ENCODE data around the gene CPE. TPM values are rescaled to one million over a fixed set of nuclear protein-coding genes. Genes with fewer than 3 reads are reported as not detected.

The CPE gene
- total RNA-seq, 1 experiment from 2014 or later, result 29.3 TPM

GRCh38 chr4:165507381-165507780, 128.6 kb downstream of the CPE start:
- Histone ChIP-seq H4K20me1 (ENCODE audit: insufficient read depth) (no peaks in the 10 kb centered on the region), H3K9me2 (ENCODE audit: insufficient read depth) (no peaks in the 10 kb centered on the region), H3K27me3 (ENCODE audit: insufficient read depth, low read length) (no peaks in the 10 kb centered on the region), H3K9me3 (ENCODE audit: control insufficient read depth in 1 of 2, insufficient read depth in 1 of 2, low read depth in 1 of 2, low read length in 2 of 2) (no peaks in the 10 kb centered on the region), H3K79me2 (ENCODE audit: insufficient read depth, low read length) (no peaks in the 10 kb centered on the region), H3K4me2 (ENCODE audit: low read length) (no peak overlapping the region), H3K4me3 (replicated peaks in 1 of 2; ENCODE audit: low read depth in 1 of 2, low read length in 2 of 2) (no peak overlapping the region), H3K27ac (ENCODE audit: low read depth, low read length) (no peak overlapping the region), H2AFZ (ENCODE audit: low read depth, low read length, poor library complexity, severe bottlenecking) (no peak overlapping the region), H3K36me3 (ENCODE audit: control insufficient read depth in 1 of 2, insufficient read depth in 2 of 2, low read length in 2 of 2) (no peaks in the 10 kb centered on the region), H3K4me1 (ENCODE audit: control insufficient read depth in 1 of 2, insufficient read depth in 2 of 2, low read length in 2 of 2) (peaks cover 9 to 11% of the 10 kb centered on the region in 2 experiments; a peak in 3 of 4 replicates), H3K9ac (ENCODE audit: low read length) (no peak overlapping the region)
- DNase-seq (ENCODE audit: low read depth, low spot score), result no peak
- TF ChIP-seq SRF (IDR thresholded peaks at IDR 0.05; ENCODE audit: low read depth), result no peak
- TF ChIP-seq ATF3 (IDR thresholded peaks at IDR 0.05), result no peak
- TF ChIP-seq ZNF274 (IDR thresholded peaks at IDR 0.05; ENCODE audit: low read depth, low read length), result no peak
- TF ChIP-seq JUND (IDR thresholded peaks at IDR 0.05), result no peak
- TF ChIP-seq YY1 (IDR thresholded peaks at IDR 0.05; ENCODE audit: extremely low read depth, insufficient replicate concordance, low read depth, low read length), result no peak
- no peak for TF ChIP-seq CEBPB (IDR thresholded peaks at IDR 0.05; ENCODE audit: low read depth)
- TF ChIP-seq FOSL1 (IDR thresholded peaks at IDR 0.05; ENCODE audit: low read depth), result no peak
- no peak for TF ChIP-seq CTCF (IDR thresholded peaks at IDR 0.05 in 2 of 3, conservative IDR thresholded peaks at IDR 0.05 in 1 of 3; ENCODE audit: borderline replicate concordance in 1 of 3, insufficient read depth in 1 of 3, low read depth in 2 of 3, low read length in 2 of 3)
- no peak for TF ChIP-seq ZFX (IDR thresholded peaks at IDR 0.05)
- TF ChIP-seq REST (IDR thresholded peaks at IDR 0.05; ENCODE audit: low read depth), result no peak
- TF ChIP-seq TCF7L2 (IDR thresholded peaks at IDR 0.05; ENCODE audit: borderline replicate concordance, extremely low read depth, insufficient read depth, insufficient read length), result no peak
- TF ChIP-seq POLR2AphosphoS5 (IDR thresholded peaks at IDR 0.05; ENCODE audit: low read depth, low read length), result no peak
- RAD21 ChIA-PET (ENCODE audit: low non-redundant PET in 1 of 2, low total read pairs in 2 of 2, uncharacterized antibody in 2 of 2, unreplicated experiment in 2 of 2), result no interaction called here
- no peak for ATAC-seq
- CTCF ChIA-PET, result no interaction called here
- POLR2A ChIA-PET, result no interaction called here
- intact Hi-C loops (cut with micrococcal nuclease), result no loop called here
- no TSS peak for BruUV-seq (replicated peaks)

Data from HCT116 (cell line).